SK-N-SH treated with all-trans-retinoic acid at 6 μM for 48 hours (cell line): ENCODE results near the gene ATP13A2.

Source experiments
- ATAC-seq: fragments of 200-7000 bp; cut with Tn5 transposase; 3 replicates; pipeline ENCODE4 v1.9.1; 2020; ENCODE audit warnings: mild to moderate bottlenecking, moderate library complexity
- ARNTL ChIP-seq: fragments of 450-650 bp; formaldehyde crosslinking; IDR thresholded peaks from 2 replicates; pipeline ENCODE4 v1.5.0; 2020; ENCODE audit warnings: low read depth, mild to moderate bottlenecking, moderate library complexity, borderline replicate concordance
- BACH2 ChIP-seq: fragments of 250-450 bp; sonication (Bioruptor Pico); IDR thresholded peaks from 2 replicates; pipeline ENCODE4 v1.9.0; 2021; ENCODE audit warnings: mild to moderate bottlenecking, borderline replicate concordance
- CREB5 ChIP-seq: fragments of 250-450 bp; sonication (Bioruptor Pico); IDR thresholded peaks from 2 replicates; pipeline ENCODE4 v1.5.1; 2020; ENCODE audit warnings: low read depth, mild to moderate bottlenecking, moderate library complexity
- CSDC2 ChIP-seq: fragments of 250-450 bp; sonication (Bioruptor Pico); IDR thresholded peaks from 2 replicates; pipeline ENCODE4 v1.5.0; 2020; ENCODE audit warnings: mild to moderate bottlenecking, moderate library complexity
- CSRNP3 ChIP-seq: fragments of 250-450 bp; sonication (Bioruptor Pico); IDR thresholded peaks from 2 replicates; pipeline ENCODE4 v1.5.1; 2021; ENCODE audit warnings: mild to moderate bottlenecking, moderate library complexity
- ESRRG ChIP-seq: fragments of 250-450 bp; sonication (Bioruptor Pico); IDR thresholded peaks from 2 replicates; pipeline ENCODE4 v1.6.1; 2021; ENCODE audit warnings: mild to moderate bottlenecking
- GLIS3 ChIP-seq: fragments of 250-450 bp; sonication (Bioruptor Pico); IDR thresholded peaks from 2 replicates; pipeline ENCODE4 v1.5.0; 2020; ENCODE audit warnings: mild to moderate bottlenecking, moderate library complexity
- ISL1 ChIP-seq: fragments of 250-450 bp; sonication (Bioruptor Pico); IDR thresholded peaks from 2 replicates; pipeline ENCODE4 v2.1.2; 2022; ENCODE audit warnings: mild to moderate bottlenecking, moderate library complexity
- OSR1 ChIP-seq: fragments of 250-450 bp; sonication (Bioruptor Pico); IDR thresholded peaks from 2 replicates; pipeline ENCODE4 v1.8.0; 2022; ENCODE audit warnings: moderate library complexity, mild to moderate bottlenecking, inconsistent platforms
- PATZ1 ChIP-seq: fragments of 250-450 bp; sonication (Bioruptor Pico); IDR thresholded peaks from 2 replicates; pipeline ENCODE4 v1.8.0; 2020; ENCODE audit warnings: mild to moderate bottlenecking, moderate library complexity, borderline replicate concordance
- PPARA ChIP-seq: fragments of 250-450 bp; sonication (Bioruptor Pico); IDR thresholded peaks from 2 replicates; pipeline ENCODE4 v1.5.0; 2020; ENCODE audit warnings: mild to moderate bottlenecking, borderline replicate concordance
- RARB ChIP-seq: fragments of 250-450 bp; sonication (Bioruptor Pico); IDR thresholded peaks from 2 replicates; pipeline ENCODE4 v1.8.0; 2021; ENCODE audit warnings: mild to moderate bottlenecking, moderate library complexity
- SNAI2 ChIP-seq: fragments of 250-450 bp; sonication (Bioruptor Pico); IDR thresholded peaks from 2 replicates; pipeline ENCODE4 v1.5.0; 2020; ENCODE audit warnings: mild to moderate bottlenecking, moderate library complexity
- TCF4 ChIP-seq: fragments of 250-450 bp; sonication (Bioruptor Pico); IDR thresholded peaks from 2 replicates; pipeline ENCODE4 v1.8.0; 2021; ENCODE audit warnings: mild to moderate bottlenecking, moderate library complexity, borderline replicate concordance
- TOX ChIP-seq: fragments of 250-450 bp; sonication (Bioruptor Pico); IDR thresholded peaks from 2 replicates; pipeline ENCODE4 v1.8.0; 2021; ENCODE audit warnings: mild to moderate bottlenecking, moderate library complexity, borderline replicate concordance
- TSHZ2 ChIP-seq: fragments of 250-450 bp; sonication (Bioruptor Pico); IDR thresholded peaks from 2 replicates; pipeline ENCODE4 v1.5.0; 2020; ENCODE audit warnings: mild to moderate bottlenecking, moderate library complexity
- ZFP30 ChIP-seq: fragments of 450-650 bp; formaldehyde crosslinking; IDR thresholded peaks from 2 replicates; pipeline ENCODE4 v1.5.0; 2022; ENCODE audit warnings: mild to moderate bottlenecking, moderate library complexity
- ZNF565 ChIP-seq: fragments of 450-650 bp; formaldehyde crosslinking; conservative IDR thresholded peaks from 2 replicates; pipeline ENCODE4 v1.5.0; 2020; ENCODE audit warnings: low read depth, mild to moderate bottlenecking, moderate library complexity
- ZNF70 ChIP-seq: fragments of 450-650 bp; formaldehyde crosslinking; IDR thresholded peaks from 2 replicates; pipeline ENCODE4 v1.5.0; 2020; ENCODE audit warnings: mild to moderate bottlenecking, moderate library complexity
- ZNF8 ChIP-seq: fragments of 450-650 bp; formaldehyde crosslinking; IDR thresholded peaks from 2 replicates; pipeline ENCODE4 v1.5.0; 2020; ENCODE audit warnings: mild to moderate bottlenecking, moderate library complexity
- TF ChIP-seq, protein P1 (sequence below): fragments of 250-450 bp; sonication (Bioruptor Pico); IDR thresholded peaks from 2 replicates; pipeline ENCODE4 v1.8.0; 2021; ENCODE audit warnings: low read depth, mild to moderate bottlenecking, moderate library complexity, borderline replicate concordance

ATP13A2 gene

GRCh38 chr1:16991571-16991970 is 20.2 kb downstream of the ATP13A2 start:
- TF ChIP-seq GLIS3 (CRISPR knock-in tag) = no peak
- no peak for TF ChIP-seq SNAI2 (CRISPR knock-in tag)
- no peak for TF ChIP-seq CSDC2 (CRISPR knock-in tag)
- TF ChIP-seq OSR1 = no peak
- no peak for TF ChIP-seq ZFP30
- TF ChIP-seq RARB (CRISPR knock-in tag) = no peak
- no peak for TF ChIP-seq ISL1 (CRISPR knock-in tag)
- no peak for TF ChIP-seq PPARA (CRISPR knock-in tag)
- TF ChIP-seq ESRRG (CRISPR knock-in tag) = no peak
- TF ChIP-seq TOX (CRISPR knock-in tag) = no peak
- no peak for TF ChIP-seq TCF4 (CRISPR knock-in tag)
- TF ChIP-seq PATZ1 (CRISPR knock-in tag) = no peak
- TF ChIP-seq ZNF565 = no peak
- TF ChIP-seq TSHZ2 (CRISPR knock-in tag) = no peak
- no peak for TF ChIP-seq CSRNP3 (CRISPR knock-in tag)
- TF ChIP-seq, protein P1, sequence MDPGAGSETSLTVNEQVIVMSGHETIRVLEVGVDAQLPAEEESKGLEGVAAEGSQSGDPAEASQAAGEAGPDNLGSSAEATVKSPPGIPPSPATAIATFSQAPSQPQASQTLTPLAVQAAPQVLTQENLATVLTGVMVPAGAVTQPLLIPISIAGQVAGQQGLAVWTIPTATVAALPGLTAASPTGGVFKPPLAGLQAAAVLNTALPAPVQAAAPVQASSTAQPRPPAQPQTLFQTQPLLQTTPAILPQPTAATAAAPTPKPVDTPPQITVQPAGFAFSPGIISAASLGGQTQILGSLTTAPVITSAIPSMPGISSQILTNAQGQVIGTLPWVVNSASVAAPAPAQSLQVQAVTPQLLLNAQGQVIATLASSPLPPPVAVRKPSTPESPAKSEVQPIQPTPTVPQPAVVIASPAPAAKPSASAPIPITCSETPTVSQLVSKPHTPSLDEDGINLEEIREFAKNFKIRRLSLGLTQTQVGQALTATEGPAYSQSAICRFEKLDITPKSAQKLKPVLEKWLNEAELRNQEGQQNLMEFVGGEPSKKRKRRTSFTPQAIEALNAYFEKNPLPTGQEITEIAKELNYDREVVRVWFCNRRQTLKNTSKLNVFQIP (CRISPR knock-in tag) = no peak
- no peak for TF ChIP-seq ZNF70 (CRISPR knock-in tag)
- no peak for TF ChIP-seq ZNF8 (CRISPR knock-in tag)
- no peak for TF ChIP-seq ARNTL
- no peak for TF ChIP-seq CREB5
- no peak for ATAC-seq

DNA sequence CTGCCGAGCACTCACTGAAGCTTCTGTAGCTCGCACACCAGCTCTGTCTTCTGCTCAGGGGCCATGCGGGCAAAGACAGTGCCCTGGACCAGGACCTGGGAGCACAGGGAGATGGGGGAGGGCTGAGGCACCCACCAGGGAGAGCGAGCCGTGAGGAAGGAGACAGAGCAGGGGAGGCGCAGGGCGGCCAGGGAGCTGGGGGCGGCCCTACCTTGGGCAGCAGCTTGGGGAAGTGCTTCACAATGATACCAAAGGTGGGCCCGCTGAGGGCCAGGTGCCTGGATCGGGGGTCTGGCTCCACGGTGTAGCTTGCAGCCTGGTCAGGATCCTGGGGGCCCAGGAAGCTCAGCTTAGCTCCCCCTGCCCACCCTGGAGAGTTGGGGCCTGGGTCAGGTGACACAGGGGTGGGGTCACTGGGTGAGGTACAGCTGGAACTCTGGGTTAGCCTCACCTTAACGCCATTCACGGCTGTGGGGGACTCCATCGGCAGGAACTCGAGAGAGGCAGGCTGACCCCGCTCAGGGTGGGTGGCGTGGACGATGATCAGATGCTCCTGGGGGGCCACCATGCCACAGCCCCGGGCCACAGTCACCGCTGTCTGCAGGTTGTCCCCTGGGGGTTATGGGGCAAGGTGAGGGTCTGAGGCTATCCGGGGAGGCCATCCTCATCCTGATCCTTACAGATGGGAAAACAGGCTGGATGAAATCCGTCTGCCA is 21.9 kb downstream of the ATP13A2 start:
- ATAC-seq = no peak
- TF ChIP-seq CSDC2 (CRISPR knock-in tag) = no peak
- TF ChIP-seq ARNTL = no peak
- no peak for TF ChIP-seq TOX (CRISPR knock-in tag)
- no peak for TF ChIP-seq PPARA (CRISPR knock-in tag)
- TF ChIP-seq, protein P1 (CRISPR knock-in tag) = no peak
- no peak for TF ChIP-seq TCF4 (CRISPR knock-in tag)
- TF ChIP-seq RARB (CRISPR knock-in tag) = no peak
- TF ChIP-seq BACH2 (CRISPR knock-in tag) = no peak
- no peak for TF ChIP-seq PATZ1 (CRISPR knock-in tag)
- no peak for TF ChIP-seq ZNF70 (CRISPR knock-in tag)
- no peak for TF ChIP-seq ZNF8 (CRISPR knock-in tag)
- TF ChIP-seq ZFP30 = no peak
- TF ChIP-seq OSR1 = no peak
- no peak for TF ChIP-seq TSHZ2 (CRISPR knock-in tag)
